ENCODE results near the gene VMP1. TPM values are rescaled to one million over a fixed set of nuclear protein-coding genes. Genes with fewer than 3 reads are reported as not detected.

Gene VMP1
- total and polyA plus RNA-seq, 2 donors (not counting 1 experiment from before 2014, with no cell fraction given): 20.4 to 83.5 TPM

DNA sequence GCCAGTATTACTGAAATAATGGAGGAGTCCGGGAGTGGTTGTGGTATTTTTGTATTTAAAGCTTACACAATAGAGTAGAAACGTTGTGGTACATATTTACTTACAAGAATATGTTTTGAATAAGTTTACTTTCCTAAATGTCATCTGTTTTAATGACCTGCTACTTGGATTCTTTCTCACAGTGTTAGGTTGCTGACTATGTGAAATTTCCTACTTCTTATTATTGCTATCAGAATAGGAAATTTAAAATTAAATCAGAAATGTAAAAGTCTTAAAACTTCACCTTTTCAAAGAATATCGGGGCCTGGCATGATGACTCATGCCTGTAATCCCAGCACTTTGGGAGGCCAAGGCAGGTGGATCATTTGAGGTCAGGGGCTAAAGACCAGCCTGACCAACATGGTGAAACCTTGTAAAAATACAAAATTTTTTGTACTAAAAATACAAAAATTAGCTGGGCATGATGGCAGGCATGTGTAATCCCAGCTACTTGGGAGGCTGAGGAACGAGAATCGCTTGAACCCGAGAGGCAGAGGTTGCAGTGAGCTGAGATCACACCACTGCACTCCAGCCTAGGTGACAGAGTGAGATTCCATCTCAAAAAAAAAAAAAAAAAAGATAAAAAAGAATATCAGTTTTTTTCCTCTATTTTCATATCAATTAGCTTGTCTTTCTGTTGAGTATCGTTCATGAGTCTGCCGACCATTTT lies 77.8 kb downstream of the VMP1 start:
- intact Hi-C loops (cut with micrococcal nuclease): loop anchor here (10.0 kb wide), 1 partner anchor 160 kb away; no protein-coding TSS in a partner anchor
- H3K4me1 ChIP-seq (ENCODE audit: control insufficient read depth in 2 of 2, insufficient read depth in 2 of 2, low read length in 2 of 2): peaks cover 33 to 45% of the 10 kb centered on the region in 2 donors
- DNase-seq: no peak
- ChIA-PET CTCF (interaction anchor here (1.2 to 5.5 kb wide), 10 partner anchors 10 to 74 kb away, joined by 3 to 36 read pairs (median 9); no protein-coding TSS in a partner anchor), POLR2A (interaction anchor here (0.6 to 2.0 kb wide), 4 partner anchors 53 to 317 kb away, joined by 3 to 14 read pairs (median 4); no protein-coding TSS in a partner anchor)
- Mint-ChIP-seq H3K9me3 (ENCODE audit: insufficient read depth) (no peaks in the 10 kb centered on the region), H3K27me3 (no peaks in the 10 kb centered on the region), H3K4me1 (peaks cover 36% of the 10 kb centered on the region), H3K4me3 (no peak overlapping the region), H3K27ac (no peak overlapping the region)
- H3K4me3 ChIP-seq (ENCODE audit: control extremely low read depth in 1 of 5, extremely low read depth in 1 of 5, insufficient read depth in 1 of 5, low read depth in 2 of 5, low read length in 4 of 5): no peak overlapping the region
- H3K9me3 ChIP-seq (ENCODE audit: control extremely low read depth in 1 of 3, control insufficient read depth in 2 of 3, insufficient read depth in 1 of 3, low read length in 2 of 3): no peaks in the 10 kb centered on the region
- WGBS (ENCODE audit: insufficient coverage): 80% methylated on average over 2 of the region's 8 CpGs
- no peak overlapping the region for H2AFZ ChIP-seq (ENCODE audit: insufficient read depth, low read depth, low read length, poor library complexity, severe bottlenecking)
- TF ChIP-seq, protein P1, sequence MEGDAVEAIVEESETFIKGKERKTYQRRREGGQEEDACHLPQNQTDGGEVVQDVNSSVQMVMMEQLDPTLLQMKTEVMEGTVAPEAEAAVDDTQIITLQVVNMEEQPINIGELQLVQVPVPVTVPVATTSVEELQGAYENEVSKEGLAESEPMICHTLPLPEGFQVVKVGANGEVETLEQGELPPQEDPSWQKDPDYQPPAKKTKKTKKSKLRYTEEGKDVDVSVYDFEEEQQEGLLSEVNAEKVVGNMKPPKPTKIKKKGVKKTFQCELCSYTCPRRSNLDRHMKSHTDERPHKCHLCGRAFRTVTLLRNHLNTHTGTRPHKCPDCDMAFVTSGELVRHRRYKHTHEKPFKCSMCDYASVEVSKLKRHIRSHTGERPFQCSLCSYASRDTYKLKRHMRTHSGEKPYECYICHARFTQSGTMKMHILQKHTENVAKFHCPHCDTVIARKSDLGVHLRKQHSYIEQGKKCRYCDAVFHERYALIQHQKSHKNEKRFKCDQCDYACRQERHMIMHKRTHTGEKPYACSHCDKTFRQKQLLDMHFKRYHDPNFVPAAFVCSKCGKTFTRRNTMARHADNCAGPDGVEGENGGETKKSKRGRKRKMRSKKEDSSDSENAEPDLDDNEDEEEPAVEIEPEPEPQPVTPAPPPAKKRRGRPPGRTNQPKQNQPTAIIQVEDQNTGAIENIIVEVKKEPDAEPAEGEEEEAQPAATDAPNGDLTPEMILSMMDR (IDR thresholded peaks at IDR 0.05): no peak
- TF ChIP-seq EZH2 (IDR thresholded peaks at IDR 0.05; ENCODE audit: borderline replicate concordance, insufficient read depth, low read depth, low read length, poor library complexity, severe bottlenecking): no peak
- ATAC-seq (ENCODE audit: low read depth): no peak
- peak overlapping the region; percentile 65 for H3K4me2 ChIP-seq (replicated peaks; ENCODE audit: low read depth, low read length, poor library complexity, severe bottlenecking)
- no peak overlapping the region for H3K9ac ChIP-seq (ENCODE audit: low read length)
- peaks cover 6% of the 10 kb centered on the region for H3K79me2 ChIP-seq (ENCODE audit: control insufficient read depth, insufficient read depth, low read length)
- H3K27me3 ChIP-seq (replicated peaks in 1 of 4; ENCODE audit: control extremely low read depth in 1 of 4, control insufficient read depth in 3 of 4, insufficient read depth in 4 of 4, low read length in 3 of 4): no peaks in the 10 kb centered on the region
- H3K27ac ChIP-seq (ENCODE audit: low read length in 2 of 2): peak overlapping the region; percentile 68 to 89
- H3K36me3 ChIP-seq (replicated peaks in 1 of 2; ENCODE audit: control extremely low read depth in 1 of 2, control insufficient read depth in 1 of 2, extremely low read depth in 1 of 2, insufficient read depth in 2 of 2, low read length in 1 of 2): no peaks in the 10 kb centered on the region
- no peaks in the 10 kb centered on the region for H4K20me1 ChIP-seq (ENCODE audit: control insufficient read depth, insufficient read depth, low read length, poor library complexity, severe bottlenecking)

DNA sequence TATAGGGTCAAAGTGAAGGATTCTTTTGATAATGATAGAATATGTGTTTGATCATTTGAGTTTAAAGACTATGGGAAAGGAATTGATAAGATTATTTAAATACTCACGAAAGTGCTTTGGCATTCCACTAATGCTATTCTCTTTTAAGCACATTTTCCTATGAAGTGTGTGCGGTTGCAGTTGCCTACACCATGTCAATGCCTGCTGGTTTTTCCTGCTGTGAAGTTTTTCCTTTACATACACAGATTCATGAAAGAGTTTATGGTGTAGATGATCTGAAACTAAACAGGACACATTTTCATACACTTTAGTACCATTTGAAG lies 78.7 kb downstream of the VMP1 start:
- POLR2A ChIA-PET: interaction anchor here (0.6 to 2.0 kb wide), 4 partner anchors 43 to 1776 kb away, joined by 3 to 14 read pairs (median 4); no protein-coding TSS in a partner anchor
- H3K9me3 Mint-ChIP-seq (ENCODE audit: insufficient read depth): no peaks in the 10 kb centered on the region
- no CpG with 5 or more reads among the region's 2 CpGs for WGBS (ENCODE audit: insufficient coverage)

More for the DNA sequence above, 78.7 kb downstream of the VMP1 start:
- H3K27ac Mint-ChIP-seq: peak overlapping the region; percentile 99
- peak overlapping the region; percentile 20 to 50 (median 30) for H3K4me3 ChIP-seq (ENCODE audit: control extremely low read depth in 1 of 5, extremely low read depth in 1 of 5, insufficient read depth in 1 of 5, low read depth in 2 of 5, low read length in 4 of 5)
- peak overlapping the region; percentile 88 for H3K4me3 Mint-ChIP-seq
- no peak for TF ChIP-seq EZH2 (IDR thresholded peaks at IDR 0.05; ENCODE audit: borderline replicate concordance, insufficient read depth, low read depth, low read length, poor library complexity, severe bottlenecking)
- TF ChIP-seq, protein P1 (IDR thresholded peaks at IDR 0.05): no peak
- peak overlapping the region; percentile 54 for H3K9ac ChIP-seq (ENCODE audit: low read length)
- H4K20me1 ChIP-seq (ENCODE audit: control insufficient read depth, insufficient read depth, low read length, poor library complexity, severe bottlenecking): no peaks in the 10 kb centered on the region
- peaks cover 38% of the 10 kb centered on the region for H3K4me1 Mint-ChIP-seq
- ATAC-seq (ENCODE audit: low read depth) (no peak), DNase-seq (no peak)
- H2AFZ ChIP-seq (ENCODE audit: insufficient read depth, low read depth, low read length, poor library complexity, severe bottlenecking): peak overlapping the region; percentile 58
- no peaks in the 10 kb centered on the region for H3K27me3 ChIP-seq (replicated peaks in 1 of 4; ENCODE audit: control extremely low read depth in 1 of 4, control insufficient read depth in 3 of 4, insufficient read depth in 4 of 4, low read length in 3 of 4)
- H3K4me2 ChIP-seq (replicated peaks; ENCODE audit: low read depth, low read length, poor library complexity, severe bottlenecking): peak overlapping the region; percentile 65
- intact Hi-C loops (cut with micrococcal nuclease): loop anchor here (1.0 to 10.0 kb wide), 8 partner anchors 17 to 161 kb away; partner anchors contain the start of gene RPS6KB1
- peak overlapping the region; percentile 68 to 89 for H3K27ac ChIP-seq (ENCODE audit: low read length in 2 of 2)
- peaks cover 33 to 45% of the 10 kb centered on the region in 2 donors for H3K4me1 ChIP-seq (ENCODE audit: control insufficient read depth in 2 of 2, insufficient read depth in 2 of 2, low read length in 2 of 2)
- CTCF ChIA-PET: interaction anchor here (0.9 to 5.5 kb wide), 15 partner anchors 11 to 73 kb away, joined by 3 to 36 read pairs (median 4); no protein-coding TSS in a partner anchor
- no peaks in the 10 kb centered on the region for H3K27me3 Mint-ChIP-seq
- H3K9me3 ChIP-seq (ENCODE audit: control extremely low read depth in 1 of 3, control insufficient read depth in 2 of 3, insufficient read depth in 1 of 3, low read length in 2 of 3): no peaks in the 10 kb centered on the region
- H3K79me2 ChIP-seq (ENCODE audit: control insufficient read depth, insufficient read depth, low read length): peaks cover 6% of the 10 kb centered on the region
- no peaks in the 10 kb centered on the region for H3K36me3 ChIP-seq (replicated peaks in 1 of 2; ENCODE audit: control extremely low read depth in 1 of 2, control insufficient read depth in 1 of 2, extremely low read depth in 1 of 2, insufficient read depth in 2 of 2, low read length in 1 of 2)

Data from B cell (primary cell).